ENCODE data around the gene WNT3.
"Not testable (repeated sequence)": the region's sequence is repeated elsewhere in the genome, so short reads cannot be mapped to it uniquely, and the experiment has no call there.

The WNT3 gene

DNA sequence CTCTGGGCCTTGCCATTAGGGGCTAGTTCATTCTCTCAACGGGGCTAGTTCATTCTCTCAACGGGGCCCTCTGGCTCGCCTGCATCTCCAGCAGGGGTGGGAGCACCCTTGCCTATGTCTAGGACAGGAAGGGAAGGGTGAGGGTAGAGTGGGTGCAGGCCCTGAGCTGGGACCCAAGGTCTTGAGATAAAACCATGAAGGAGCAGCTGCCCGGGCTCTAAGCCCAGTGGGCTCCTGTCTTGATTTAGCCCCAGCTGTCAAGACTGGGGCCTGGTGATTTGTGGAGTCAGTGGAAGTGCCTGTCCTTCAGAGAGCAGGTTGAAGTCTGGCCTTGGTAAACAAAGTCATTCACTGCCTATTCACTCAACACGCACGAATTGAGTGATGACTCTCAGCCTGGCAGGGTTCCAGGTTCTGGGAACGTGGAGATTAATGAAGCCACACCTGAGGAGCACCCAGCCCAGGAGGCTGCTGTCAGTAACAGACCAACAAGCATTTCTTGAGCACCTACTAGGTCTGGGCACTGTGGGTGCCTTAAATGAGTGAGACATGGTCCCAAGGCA, 35.4 kb downstream of the WNT3 start:
- DNase-seq (ENCODE audit: low read depth), result no peak

DNA sequence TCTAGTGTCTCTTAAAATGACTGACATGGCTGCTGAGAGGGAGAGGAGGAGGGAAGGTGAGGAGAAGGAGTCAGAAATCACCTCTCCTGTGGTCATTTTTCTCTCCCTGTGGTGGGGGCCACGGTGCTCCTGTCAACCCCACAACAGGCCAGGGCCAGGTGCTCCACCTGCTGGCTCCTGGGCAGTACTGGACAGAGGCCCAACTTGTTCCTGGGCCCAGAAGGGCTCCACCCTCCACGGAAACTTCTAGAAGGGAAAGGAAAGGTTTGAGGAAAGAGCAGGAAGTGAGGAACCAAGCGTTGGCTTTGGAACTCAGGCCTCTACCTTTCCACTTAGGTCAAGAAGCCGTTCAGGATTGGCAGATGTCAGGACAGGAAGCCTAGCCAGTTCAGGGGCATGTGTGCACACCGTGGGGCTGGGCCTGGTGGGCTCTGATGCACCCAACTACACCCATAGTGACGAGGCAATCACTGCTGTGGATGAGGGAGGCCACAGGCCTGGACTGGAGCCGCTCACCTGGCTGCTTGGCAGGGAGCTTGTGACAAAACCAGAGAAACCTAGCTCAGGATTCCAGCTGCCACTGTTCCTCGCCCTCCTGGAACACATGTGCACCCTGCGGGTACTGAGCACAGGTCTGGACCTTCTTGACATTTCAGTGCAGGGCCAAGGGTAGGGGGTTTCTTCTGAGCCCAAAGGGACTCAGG, 36.1 kb downstream of the WNT3 start:
- DNase-seq (ENCODE audit: low read depth), result no peak

DNA sequence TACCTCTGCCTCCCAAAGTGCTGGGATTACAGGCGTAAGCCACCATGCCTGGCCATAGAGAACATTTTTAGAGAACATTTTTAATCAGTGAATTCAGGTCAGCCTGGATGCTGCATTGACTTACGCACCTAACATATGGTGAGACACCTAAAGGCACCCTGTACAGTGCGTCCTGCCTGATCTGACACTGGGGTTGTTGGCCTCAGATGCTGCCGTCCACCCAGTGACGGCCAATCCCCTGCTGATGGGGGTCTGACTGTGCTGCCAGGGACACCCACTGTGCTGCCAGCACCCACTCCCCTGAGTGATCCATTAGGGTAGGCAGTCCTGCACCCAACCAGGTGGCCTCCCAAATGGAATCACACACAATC, 38.5 kb downstream of the WNT3 start:
- DNase-seq (ENCODE audit: low read depth), result no peak

- no peak for DNase-seq (ENCODE audit: low read depth)
Measured at GRCh38 chr17:46777943-46778915, 40.3 kb downstream of the WNT3 start.

DNA sequence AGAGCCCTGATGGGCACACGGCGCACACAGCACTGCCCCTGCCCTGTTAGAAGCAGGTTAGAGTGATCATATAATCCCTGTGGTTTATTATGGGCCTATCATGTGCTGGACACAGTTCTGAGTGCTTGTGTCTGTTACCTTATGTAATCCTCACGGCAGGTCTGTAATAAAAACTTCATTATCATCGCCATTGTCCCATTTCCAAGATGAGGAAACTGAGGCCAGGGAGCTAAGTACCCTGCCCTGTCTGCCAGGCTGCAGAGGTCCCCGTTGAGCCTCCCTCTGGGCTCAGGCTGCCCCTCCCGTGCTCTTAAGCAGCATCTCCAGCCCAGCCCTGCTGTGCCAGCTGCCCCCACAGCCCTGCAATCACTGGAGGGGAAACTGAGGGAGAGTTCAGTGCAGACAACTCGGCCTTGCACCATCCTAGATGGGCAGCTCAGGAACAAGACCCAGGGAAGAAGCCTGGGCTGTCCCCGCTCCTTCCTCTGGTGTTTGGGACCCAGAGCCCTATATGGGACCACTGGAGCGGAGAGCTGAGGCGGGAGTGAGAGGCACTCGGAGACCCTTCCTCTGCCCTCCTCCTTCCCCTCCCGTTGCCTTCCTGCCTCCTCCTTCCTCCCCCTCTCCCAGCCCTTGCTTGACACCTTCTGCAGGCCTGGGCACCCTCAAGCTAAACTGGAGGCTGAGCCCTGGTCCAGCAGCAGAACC, 42.0 kb downstream of the WNT3 start:
- no peak for DNase-seq (ENCODE audit: low read depth)

DNA sequence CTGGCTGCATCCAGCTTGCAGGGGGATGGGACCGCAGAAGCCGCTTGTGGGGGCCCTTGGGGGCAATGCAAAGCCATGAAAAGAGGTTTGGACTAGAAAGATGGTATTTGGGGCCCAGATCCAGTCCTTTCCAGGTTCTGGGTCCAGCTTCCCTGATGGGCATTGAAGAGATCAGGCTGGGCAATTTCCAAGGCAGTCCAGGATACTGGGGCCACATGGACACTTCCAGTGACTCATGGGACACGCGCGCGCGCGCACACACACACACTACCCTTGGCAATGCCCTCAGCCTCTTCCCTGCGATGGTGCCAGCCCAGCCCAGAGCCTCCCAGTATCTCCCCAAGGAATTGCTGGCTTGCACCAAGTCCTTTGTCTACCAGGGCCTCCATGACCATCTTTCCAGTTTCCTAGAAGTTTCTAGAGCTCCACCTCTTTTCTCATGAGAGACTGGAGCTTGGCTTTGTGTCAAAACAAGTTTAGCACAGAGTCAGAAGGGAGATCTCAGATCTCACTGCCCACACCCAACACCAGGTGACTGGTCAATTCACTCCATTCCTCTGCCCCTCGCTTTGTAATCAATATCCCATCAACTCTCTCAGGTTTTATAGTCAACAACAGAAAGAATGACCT, 44.3 kb downstream of the WNT3 start:
- no peak for DNase-seq (ENCODE audit: low read depth)

DNA sequence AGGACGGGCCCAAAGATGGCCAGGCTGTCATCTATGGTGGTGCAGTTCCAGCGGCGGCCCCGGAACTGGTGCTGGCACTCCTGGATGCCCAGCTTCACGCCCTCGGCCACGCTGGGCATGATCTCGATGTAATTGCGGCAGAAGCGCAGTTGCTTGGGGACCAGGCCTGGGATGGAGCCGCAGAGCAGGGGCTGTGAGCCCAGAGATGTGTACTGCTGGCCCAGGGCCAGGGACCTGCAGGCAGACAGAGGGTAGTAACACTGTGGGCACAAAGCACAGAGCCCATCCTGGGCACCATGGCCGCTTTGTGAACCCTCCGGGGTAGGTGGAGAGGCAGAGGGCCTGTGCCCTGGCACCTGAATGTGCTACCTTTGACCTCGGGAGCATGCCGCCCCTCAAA, 44.8 kb downstream of the WNT3 start:
- DNase-seq (ENCODE audit: low read depth), result no peak

- no peak for DNase-seq (ENCODE audit: low read depth)
Measured at GRCh38 chr17:46773221-46773605, 45.3 kb downstream of the WNT3 start.

DNA sequence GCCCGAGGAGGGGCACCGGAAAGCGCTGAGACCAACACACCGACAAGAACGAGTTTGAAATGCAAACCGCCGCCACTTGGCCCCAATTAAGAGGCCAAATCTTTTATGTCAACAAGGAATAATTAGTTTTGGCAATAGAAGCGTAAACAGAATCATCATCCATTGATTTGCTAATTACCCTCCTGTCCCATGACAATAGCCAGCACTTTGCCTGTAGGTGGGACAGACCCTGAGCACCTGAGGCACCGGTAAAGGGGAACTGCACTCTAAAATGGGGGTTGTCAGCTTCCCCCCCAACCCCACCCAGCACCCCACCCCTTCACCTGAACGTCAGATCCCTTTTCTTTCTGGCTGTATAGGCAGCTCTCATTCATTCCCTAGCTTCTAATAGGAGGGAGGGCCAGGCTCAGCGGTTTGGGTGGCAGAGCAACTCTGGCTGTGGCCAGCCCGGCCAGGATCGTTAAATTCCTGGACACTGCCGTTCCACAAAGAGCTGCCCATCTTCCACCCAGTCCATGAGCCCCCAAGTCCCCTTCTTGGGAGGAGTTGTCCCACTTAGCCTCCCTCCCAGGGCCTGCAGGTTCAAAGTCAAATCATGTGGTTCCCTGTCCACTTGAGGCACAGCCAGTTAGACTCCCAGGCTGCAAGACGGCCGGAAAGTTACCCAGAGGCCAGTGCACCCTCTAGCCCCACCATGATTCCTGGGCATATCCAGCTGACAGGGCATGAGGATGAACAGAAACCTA, 45.8 kb downstream of the WNT3 start:
- DNase-seq (ENCODE audit: low read depth), result no peak

GRCh38 chr17:46771561-46772474, 46.7 kb downstream of the WNT3 start:
- no peak for DNase-seq (ENCODE audit: low read depth)

DNA sequence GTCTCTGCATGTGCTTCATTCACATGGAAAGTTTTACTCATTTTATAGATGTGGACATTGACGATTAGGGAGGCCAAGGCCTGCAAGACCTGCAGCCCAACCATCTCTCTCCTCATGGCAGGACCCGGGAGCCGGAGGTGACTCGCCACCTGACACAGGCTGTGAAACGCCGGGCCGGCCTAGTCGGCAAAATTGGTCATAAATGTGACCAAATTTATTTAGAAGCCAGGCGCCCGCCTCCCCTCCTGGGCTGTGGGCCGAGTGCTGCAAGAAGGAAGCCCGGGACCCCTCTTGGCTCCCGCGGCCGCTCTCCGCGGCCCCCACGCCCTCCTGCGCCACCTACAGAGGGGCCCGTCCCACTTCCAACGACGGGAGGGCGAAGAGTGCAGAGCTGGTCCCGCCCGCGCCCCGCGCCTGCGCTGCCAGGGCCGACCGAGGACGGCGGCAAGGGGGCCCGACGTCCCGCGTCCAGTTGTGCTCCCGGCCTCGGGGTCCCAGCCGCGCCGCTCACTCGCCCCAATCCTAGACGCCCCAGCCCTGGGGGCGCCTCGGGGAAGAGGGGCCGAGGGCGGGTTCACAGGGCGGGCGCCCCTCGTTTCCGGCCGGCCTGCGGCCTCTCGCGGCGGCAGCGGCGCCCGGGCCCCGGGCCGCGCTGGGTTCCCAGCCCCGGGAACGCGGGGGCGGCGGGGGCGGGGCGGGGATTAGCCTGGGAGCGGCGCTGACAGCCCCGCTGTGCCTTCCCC, 47.5 kb downstream of the WNT3 start:
- DNase-seq (ENCODE audit: low read depth), result no peak

DNA sequence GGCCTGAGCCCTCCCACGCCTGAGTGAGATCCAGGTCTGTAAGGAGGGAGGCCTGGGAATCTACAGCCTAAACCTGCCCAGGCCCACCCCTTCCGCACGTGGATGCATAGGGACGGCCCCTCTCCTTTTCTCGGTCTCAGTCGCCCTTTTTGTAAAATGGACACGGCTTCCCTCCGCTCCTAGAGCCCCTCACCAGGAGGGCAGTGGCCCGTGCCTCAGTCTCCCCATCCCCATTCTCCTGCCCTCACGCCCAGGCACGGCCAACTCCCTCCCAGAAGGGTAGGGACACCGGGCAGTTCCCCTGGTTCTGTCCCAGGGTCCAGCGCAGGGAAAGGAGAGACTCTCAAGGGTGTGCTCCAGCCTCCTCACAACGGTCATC, 48.1 kb downstream of the WNT3 start:
- DNase-seq (ENCODE audit: low read depth), result no peak

- no peak for DNase-seq (ENCODE audit: low read depth)
Measured at GRCh38 chr17:46769531-46770438, 48.7 kb downstream of the WNT3 start.

DNA sequence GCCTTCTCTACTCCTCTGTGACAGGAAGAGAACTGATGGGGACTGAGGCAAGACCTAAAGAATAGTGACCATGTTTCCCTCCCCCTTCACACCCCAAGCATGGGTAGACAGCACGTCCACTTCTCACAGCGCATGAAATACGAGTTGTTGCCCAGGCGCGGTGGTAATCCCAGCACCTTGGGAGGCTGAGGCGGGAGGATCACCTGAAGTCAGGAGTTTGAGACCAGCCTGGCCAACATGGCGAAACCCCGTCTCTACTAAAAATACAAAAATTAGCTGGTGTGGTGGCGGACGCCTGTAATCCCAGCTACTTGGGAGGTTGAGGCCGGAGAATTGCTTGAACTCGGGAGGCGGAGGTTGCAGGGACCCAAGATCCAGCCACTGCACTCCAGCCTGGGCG, 49.6 kb downstream of the WNT3 start:
- not testable (repeated sequence) for DNase-seq (ENCODE audit: low read depth)

- no peak for DNase-seq (ENCODE audit: low read depth)
Measured at GRCh38 chr17:46768540-46768870, 50.0 kb downstream of the WNT3 start.

DNA sequence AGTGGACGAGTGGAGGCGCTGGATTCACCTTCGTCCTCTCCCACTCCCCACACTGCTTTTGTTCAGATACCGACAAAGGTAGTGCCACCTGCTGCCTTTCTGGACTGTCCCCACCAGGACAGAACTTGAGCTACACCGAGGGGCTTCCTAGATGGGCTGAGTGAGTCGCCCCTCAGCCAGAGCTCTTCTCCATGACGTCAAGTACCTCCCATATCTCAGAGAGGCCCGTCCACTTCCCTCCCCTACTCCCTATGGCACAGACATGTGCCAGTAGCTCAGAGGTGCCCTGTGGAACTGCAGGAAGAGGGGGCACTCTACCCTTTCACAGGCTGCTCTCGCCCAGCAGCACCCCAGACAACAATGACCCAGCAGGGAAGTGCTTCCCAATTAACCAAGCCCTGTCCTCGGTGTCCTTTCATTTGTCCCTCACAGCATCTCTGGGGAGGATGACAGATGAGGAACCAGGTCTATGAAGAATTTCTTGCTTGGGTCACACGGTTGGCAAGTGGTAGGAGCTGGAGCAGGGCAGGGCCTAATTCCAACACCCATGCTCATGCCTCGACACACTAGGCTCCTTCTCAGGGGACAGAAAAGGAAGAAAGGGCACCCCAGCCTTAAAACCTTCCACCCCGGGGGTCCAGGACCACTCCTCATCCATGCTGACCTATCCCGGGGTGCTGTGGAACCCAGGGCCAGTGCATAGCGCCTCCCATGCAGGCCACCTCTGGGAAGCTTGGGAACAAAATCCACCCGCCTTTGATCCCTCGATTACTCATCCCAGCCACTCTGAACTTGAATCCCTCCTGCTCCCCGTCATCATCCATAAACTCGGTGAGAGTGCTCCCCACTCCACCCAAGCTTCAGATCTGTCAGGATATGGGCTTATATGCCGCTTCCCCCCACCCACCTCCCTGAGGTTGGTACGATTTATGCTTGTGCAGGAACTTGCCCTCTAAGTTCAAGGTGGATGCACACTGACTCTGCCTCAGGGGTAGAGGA, 51.7 kb downstream of the WNT3 start:
- no peak for DNase-seq (ENCODE audit: low read depth)

DNA sequence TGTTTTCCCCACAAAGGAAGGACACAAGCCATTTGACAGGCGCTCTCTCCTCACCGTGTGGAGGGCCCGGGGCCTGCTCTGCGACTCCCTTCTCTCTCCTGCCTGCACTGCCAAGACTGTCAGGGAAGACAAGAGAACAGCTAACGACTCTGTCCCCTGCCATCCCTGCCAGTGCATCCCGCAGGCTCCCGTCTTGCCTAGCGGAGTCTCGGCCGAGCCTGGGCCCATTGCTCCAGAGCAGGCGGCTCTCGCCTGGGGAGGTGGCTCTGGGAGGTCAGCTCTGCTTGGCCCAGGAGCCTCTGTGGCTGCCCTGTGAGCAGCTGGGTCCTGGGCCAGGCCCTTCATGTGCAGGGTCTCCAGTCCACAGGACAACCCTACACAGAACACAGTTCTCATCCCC, 53.0 kb downstream of the WNT3 start:
- no peak for DNase-seq (ENCODE audit: low read depth)

Measured in activated T-cell treated with anti-CD3 and anti-CD28 coated beads for 24 hours (primary cell).